Vagina (tissue), 2 donors: ENCODE data around the gene ATG3.

Source experiments
- CTCF ChIP-seq, 3 experiments: fragments of 450-650 bp in 2 of 3; fragments of 200-600 bp in 1 of 3; sonication (generic) in 1 of 3; IDR thresholded peaks; one replicate each; pipeline ENCODE4 v1.5.1; 2017 to 2019; ENCODE audit warnings: antibody characterized with exemption in 3 of 3, mild to moderate bottlenecking in 2 of 3, moderate library complexity in 2 of 3
- POLR2A ChIP-seq, 2 donors: fragments of 450-650 bp; IDR thresholded peaks; one replicate each; pipeline ENCODE4 v1.6.1; 2017; ENCODE audit warnings: antibody characterized with exemption in 2 of 2, mild to moderate bottlenecking in 2 of 2, moderate library complexity in 2 of 2
- POLR2AphosphoS5 ChIP-seq, 2 donors: sonication (generic); formaldehyde crosslinking; IDR thresholded peaks; one replicate each; pipeline ENCODE4 v1.9.0; 2017; ENCODE audit warnings: antibody characterized with exemption in 2 of 2, mild to moderate bottlenecking in 2 of 2, low read depth in 1 of 2; ENCODE audit not compliant: insufficient read depth in 1 of 2

DNA sequence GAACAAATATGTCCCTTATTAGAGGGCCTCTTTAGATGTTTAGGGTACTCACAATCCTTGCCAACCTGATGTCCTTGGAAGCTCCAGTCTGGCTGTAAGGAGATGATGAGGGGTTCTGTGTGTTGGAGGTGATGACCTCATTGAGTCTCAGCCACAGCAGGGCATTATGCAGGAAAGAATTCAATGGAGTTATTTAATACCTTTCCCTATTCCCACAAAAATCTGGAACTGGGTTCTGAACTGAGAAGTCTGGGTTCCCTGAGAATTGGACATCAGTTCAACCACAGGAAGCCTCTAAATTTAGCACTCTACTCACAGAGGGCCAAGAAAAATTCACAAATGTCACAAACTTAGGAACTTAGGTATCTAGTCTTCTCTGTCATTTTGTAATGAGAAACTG, 37.0 kb upstream of the ATG3 start:
- TF ChIP-seq CTCF (IDR thresholded peaks at IDR 0.05) (no peak), POLR2A (IDR thresholded peaks at IDR 0.05) (no peak), POLR2AphosphoS5 (IDR thresholded peaks at IDR 0.05; ENCODE audit: insufficient read depth in 1 of 2, low read depth in 1 of 2) (no peak)
